Measurements from ENCODE around the gene PCLO.

DNA sequence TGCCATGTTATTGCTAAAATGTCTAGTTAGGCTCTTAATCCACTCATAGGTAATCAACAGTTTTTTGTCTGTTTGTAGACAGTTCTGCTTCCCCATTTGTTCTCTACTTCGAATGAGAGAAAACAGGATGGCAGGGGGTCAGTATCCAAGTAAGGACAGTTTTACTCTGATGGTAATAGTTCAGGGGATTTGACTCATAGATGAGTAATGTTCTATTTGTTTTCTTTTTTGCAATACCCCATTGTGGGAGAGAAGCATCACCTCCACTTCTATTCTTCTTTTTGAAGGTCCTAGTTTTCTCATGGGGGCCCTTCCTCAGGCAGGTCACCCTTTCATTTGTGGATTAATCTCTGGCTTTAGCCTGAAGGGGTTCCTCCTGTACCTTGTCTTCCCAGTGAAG lies 13.9 kb downstream of the PCLO start:
- TF ChIP-seq, protein P1, sequence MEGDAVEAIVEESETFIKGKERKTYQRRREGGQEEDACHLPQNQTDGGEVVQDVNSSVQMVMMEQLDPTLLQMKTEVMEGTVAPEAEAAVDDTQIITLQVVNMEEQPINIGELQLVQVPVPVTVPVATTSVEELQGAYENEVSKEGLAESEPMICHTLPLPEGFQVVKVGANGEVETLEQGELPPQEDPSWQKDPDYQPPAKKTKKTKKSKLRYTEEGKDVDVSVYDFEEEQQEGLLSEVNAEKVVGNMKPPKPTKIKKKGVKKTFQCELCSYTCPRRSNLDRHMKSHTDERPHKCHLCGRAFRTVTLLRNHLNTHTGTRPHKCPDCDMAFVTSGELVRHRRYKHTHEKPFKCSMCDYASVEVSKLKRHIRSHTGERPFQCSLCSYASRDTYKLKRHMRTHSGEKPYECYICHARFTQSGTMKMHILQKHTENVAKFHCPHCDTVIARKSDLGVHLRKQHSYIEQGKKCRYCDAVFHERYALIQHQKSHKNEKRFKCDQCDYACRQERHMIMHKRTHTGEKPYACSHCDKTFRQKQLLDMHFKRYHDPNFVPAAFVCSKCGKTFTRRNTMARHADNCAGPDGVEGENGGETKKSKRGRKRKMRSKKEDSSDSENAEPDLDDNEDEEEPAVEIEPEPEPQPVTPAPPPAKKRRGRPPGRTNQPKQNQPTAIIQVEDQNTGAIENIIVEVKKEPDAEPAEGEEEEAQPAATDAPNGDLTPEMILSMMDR (IDR thresholded peaks at IDR 0.05) = no peak
- TF ChIP-seq ZFX (IDR thresholded peaks at IDR 0.05; ENCODE audit: borderline replicate concordance) = no peak
